ENCODE results near the gene PIK3IP1.
"Not testable (repeated sequence)": the region's sequence is repeated elsewhere in the genome, so short reads cannot be mapped to it uniquely, and the experiment has no call there.

The PIK3IP1 gene, protein sequence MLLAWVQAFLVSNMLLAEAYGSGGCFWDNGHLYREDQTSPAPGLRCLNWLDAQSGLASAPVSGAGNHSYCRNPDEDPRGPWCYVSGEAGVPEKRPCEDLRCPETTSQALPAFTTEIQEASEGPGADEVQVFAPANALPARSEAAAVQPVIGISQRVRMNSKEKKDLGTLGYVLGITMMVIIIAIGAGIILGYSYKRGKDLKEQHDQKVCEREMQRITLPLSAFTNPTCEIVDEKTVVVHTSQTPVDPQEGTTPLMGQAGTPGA

DNA sequence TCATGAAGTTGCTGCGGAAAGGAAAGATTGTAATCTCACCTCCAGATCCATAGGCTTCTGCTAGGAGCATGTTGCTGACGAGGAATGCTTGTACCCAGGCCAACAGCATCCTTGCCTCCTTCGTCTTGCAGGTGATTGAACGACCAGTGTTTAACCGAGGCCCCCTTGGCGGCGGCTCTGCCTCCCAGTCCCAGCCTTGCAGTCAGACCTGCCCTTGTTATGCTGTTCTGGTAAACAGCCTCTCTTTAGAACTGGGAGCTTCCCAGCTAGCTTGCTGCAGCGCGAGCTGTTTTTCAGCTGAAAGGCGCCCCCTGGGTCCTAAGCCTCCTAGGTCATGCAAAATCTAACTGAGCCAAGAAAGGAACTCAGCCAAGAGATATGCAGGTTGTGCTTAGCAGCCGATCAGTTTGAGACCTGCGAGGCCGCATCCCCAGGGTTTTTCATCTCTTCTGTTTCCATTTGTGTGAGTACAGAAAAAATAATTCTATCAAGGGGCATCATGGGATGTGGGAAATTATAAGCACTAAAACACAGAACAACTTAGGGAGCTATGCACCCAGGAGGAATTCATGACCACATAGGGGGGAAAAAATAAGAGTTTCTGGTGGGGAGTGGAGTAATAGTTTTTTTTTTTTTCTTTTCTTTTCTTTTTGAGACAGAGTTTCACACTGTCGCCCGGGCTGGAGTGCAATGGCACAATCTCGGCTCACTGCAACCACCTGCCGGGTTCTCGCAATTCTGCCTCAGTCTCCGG is at the start of gene PIK3IP1:
Gene PIK3IP1, minus strand, starts transcription at position 253 of the 754 bp plus-strand sequence. Its CDS starts 144 bp downstream, at position 109.
- peak; percentile 72 for DNase-seq

DNA sequence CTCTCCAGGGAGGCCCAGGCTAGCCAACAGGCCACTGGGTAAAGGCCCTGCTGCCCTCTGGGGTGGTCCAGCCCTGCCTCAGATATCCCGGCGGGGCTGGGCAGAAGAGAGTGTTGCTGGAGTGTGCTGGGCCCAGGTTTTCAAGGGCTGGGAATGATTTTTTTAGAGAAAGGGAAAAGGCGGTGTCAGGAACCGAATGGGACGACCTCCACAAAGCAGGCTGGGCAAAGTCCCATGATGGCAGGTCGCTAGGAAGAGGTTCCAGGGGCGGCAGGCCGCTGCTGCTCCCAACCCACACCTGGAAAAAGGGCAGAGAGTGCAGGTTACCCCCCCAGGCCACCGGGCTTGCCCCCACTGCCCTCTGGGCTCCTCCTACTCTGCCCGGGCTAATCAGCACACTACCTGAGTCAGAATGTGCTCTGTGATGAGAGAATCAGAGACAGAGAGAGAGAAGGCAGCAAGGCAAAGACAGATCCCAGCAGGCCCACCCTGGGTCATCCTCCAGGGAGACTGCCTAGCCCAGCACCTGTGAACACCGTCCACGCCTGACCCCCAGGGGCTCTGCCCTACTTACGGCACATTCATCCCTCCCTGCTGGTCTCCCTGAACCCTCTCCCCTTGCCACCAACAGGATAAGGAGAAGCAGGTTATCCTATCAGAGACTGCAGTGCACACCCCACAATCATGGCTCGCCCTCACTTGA is 49.2 kb upstream of the PIK3IP1 start:
- no peak for DNase-seq

DNA sequence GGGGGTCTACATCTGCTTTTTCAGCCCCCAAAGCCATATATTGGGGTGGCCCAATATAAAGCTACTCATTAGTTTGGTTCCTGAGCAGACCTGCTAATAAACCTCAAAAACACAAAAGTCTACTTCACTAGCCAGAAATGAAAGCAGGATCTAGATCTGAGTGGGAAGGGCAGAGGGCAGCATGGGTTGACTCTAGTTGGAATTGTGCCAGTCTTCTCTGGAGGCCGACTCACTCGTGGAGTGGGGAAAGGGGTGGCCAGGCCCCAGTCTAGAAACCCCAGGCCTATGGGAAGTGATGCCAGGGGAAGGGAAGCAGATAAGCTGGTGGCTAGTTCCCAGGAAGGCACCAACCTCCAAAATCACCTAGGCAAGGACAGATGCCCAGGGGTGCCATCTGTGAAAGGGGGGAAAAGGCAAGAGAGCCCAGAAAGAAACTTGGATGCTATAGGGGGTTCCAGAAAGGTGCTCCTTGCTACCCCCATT is 48.5 kb upstream of the PIK3IP1 start:
- DNase-seq = no peak

DNA sequence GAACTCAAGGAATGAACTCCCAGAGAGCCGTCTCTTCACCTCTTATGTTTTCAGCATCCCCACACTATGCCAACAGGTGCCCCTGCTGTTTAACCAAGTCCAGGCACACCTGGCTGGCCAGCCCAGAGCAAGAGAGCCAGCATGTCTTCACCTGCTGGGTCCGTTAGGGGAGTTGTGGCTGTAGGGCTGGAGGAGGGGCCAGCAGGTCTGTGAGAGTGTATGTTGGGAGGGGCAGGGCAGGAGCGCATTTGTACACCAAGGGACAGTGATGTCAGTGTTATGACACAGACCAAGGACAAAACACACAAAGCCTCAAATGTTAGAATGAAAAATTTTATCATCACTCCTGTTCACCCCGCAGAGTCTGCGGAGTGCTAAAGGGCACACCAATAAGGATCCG is 48.1 kb upstream of the PIK3IP1 start:
- no peak for DNase-seq

DNA sequence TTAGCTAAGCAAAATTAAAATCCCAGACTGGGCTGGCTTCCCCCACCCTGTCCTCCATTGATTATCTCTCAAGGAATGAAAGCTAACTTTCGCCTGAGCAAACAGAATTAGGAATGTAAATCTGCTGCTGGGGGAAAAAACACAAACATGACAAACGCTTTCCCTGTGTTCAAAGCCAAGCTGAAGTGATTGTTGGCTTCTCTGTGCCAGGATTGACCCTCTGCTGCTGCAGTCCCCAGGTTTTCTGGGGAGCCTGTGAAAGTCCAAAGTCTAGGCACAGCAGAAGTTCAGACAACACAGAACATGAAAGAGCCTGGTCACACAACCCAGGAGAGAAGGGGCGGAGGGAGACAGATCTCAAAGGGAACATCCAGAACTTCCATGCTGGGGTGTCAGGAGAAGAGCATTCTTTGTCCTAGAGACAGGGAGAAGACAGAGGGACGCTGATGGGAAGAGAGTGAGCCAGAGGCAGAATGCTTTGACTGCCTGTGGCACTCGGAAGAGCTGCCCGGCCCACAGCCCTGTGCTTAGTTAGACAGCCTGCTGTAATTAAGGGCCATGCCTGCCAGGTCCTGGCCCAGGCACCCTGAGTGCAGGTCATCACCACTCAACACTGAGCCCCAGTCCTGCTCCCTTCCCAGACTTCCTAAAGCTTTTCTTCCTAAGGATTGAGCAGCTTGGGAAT is 47.0 kb upstream of the PIK3IP1 start:
- no peak for DNase-seq

DNA sequence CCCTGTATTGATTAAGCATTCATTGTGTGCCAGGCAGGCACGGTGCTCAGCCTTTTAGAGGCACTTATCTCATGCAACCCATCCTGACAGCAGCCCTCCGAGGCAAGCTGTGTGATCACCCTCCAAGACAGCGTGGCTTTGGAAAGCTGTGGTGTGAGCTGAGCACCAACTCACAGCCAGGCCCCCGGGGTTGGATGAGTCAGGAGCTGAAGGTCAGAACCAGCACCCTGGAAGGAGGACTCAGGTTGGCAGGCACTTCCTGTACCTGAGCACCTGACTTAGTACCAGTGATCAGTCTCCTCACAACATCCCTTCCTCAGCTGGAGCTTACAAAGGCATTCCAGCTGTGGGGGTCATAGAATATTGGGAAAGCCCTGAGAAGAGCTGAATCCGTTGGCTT is 44.9 kb upstream of the PIK3IP1 start:
- no peak for DNase-seq

DNA sequence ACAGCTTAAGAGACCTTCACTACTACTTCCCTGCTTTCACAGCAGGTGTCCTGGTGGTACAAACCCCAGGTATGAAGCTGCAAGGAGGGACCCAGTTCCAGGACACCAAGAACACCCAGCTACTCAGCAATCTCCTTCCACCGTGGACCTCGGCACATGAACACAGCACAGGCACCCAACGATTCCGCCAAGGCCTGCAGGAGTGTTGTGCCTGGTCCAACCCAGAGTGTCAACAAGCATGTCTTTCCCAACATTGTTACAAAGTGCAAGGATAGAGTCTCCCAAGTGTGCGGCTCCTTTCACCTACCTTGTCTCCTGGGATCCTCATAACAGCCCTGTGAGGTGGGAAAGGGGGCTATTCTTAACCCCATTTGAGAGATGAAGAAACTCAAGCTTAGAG is 42.0 kb upstream of the PIK3IP1 start:
- no peak for DNase-seq

DNA sequence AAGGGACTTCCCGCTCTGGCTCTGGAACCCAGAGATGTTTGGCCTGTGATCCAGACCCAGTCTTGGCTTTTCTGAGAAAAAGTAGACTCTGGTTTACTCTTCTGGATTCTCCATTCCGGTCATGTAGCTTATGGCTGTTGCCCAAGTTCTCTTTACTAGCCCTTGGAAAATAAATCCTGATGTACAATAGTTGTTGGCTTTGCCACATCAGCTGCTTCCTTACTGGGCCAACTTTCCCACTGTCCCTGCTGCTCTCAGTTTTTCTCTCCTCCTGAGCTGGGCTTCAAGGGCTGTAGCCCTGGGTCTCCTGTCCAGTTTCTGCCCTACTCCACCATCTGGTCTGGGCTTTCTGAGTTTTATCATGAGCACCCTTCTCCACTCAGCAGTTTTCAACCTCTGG is 41.4 kb upstream of the PIK3IP1 start:
- no peak for DNase-seq

DNA sequence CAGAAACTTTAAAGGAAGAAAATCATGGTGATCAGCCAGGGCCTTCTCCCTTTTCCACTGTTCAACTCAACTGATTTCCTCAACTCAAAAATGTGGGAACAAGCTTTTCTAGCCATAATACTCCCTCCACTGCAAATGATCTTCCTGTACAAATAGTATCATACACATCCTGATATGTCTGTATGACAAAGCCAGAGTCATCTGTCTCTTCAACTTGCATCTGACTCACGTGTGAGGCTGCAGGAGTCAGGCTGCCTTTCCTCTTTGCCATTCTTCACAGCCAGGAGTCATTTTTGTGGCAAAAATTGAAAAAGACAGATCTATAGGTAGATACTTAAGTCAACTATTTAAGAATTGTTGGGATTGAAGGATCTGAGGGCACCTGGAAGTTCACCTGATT is 40.6 kb upstream of the PIK3IP1 start:
- DNase-seq = no peak

DNA sequence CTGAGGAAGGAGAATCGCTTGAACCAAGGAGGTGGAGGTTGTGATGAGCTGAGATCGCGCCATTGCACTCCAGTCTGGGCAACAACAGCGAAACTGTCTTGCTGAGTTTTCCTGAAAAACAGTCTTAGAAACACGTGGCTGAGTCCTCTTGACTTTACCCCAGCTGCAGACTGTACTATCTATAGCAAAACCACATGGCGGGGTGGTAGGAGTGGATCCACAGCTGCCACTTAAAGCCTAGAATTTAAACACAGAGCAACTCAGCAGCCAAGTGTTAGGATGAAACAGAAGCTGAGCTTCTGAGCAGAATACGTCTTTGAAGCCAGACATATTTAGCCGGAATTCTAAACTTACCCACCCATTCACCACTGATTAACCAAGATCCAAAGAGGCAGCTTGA is 39.7 kb upstream of the PIK3IP1 start:
- no peak for DNase-seq

DNA sequence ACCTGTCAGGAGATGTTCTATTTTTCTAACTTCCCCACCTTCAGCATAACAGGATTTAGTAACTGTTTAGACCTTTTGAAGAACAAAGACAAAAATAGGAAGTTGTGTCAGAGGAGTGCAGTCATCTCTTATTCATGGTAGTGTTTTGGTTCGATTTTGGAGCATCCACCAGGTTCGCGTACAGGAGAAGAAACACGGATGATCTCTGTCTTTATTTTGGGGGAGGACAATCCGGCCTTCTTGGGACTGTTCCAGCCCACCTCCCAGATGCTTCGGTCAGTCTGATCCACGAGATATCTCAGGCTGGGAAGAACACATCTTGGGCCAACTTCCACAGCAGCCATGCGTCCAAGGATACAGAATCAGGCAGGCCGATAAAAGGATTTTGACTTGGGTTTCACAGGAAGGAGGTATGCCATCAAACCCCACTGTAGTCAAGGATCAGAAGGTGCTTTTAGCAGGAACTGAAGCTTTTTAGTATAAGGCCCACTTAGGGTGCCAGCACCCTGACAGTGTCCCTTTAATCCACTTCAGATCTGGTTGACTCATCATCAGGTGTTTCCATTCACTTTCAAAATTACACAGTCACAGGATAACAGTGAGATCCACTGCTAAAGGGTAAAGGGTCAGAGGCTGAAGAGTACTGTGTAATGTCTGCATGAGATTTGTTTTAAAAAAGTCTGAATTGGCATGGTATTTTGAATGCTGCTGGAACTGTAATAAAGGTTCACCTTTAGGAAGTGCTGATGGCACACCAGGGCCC is 37.3 kb upstream of the PIK3IP1 start:
- DNase-seq = no peak

DNA sequence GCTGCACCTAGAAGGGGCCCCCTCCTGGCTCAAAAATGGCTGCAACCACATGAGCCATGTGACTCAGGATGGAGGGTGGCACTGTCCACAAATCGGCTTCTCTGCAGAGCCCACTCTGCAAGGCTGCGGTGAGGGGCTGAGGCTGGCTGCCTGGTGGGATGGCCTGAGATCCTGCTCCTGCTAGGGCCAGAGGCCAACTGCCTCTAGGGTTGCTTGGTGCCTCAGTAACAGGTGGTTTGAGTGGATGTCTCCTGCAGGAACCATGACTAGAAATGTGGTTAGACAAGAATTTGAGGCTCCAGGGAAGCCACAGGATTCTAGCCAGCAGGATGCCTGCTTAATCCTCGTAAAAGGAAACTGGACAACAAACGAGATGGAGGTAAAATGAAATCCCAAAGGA is 36.7 kb upstream of the PIK3IP1 start:
- no peak for DNase-seq

DNA sequence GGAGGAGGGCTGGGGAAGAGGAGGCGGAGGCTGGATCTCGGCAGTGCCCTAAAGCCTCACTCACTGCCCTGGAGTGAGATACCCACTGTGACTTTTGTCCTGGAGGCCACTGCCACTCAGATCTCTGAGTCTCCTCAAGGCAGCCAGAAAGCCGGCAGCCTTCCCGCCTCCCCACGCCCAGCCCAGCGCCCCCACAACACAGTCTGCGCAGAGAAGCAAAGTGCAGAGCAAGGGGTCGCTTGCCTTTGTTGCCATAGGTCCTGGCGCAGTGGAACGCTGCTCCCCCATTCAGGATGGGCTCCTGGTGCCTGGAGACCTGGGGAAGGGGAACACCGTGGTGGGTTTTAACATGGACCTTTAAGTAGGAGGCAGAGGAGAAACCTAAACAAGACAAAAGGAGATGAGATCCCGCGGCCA is 36.3 kb upstream of the PIK3IP1 start:
- DNase-seq = no peak

DNA sequence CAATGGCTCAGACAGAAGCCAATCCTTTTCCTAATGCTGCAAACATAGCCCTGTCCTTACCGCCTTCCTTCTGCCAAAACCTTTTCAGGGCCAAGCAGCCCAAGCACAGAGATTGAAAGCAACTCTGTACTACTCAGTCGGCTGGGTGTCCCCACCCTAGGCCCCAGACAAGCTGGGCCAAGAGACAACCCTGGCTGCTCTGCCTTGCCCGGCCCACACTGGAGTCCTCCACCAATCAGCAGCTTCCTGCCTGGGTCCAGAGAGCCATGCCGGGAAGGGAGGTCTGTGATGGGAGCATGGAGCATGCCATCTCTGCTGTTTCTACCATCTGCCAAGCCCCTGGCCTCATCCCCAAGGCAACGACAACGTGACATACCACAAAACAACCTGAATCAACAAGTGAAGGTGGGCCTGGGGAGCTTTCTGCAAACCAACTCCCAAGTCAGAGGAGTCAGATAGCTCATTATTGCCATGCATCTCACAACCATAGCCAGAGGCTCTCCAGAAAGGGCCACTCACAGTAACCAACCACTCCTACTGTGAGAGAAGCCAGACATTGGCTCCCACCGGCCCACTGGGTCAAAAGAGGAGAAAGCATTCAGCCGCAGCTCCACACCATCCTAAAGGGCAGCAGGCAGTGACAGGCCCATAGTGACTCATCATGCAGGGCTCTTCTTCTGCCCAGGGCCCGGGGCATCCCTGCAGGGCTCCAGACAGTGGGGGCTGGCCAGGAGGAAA is 35.7 kb upstream of the PIK3IP1 start:
- DNase-seq = no peak

DNA sequence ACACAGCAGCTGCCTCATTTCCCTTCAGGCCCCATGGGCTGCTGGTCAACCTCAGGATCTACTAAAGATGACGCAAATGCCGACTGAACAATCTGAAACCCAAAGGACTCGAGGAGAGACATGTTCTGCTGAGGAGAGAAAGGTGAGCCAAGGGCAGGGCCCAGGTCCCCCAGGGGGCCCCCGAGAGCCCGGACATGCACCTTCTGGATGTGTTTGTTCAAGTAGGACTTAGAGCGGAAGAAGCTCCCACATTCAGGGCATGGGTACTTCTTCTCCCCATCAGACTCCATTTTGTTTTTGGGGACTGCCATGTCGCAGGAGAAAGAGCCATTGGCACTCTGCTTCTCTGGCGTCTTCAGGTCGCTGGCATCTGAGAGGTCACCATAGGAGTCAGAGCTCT is 34.6 kb upstream of the PIK3IP1 start:
- no peak for DNase-seq

DNA sequence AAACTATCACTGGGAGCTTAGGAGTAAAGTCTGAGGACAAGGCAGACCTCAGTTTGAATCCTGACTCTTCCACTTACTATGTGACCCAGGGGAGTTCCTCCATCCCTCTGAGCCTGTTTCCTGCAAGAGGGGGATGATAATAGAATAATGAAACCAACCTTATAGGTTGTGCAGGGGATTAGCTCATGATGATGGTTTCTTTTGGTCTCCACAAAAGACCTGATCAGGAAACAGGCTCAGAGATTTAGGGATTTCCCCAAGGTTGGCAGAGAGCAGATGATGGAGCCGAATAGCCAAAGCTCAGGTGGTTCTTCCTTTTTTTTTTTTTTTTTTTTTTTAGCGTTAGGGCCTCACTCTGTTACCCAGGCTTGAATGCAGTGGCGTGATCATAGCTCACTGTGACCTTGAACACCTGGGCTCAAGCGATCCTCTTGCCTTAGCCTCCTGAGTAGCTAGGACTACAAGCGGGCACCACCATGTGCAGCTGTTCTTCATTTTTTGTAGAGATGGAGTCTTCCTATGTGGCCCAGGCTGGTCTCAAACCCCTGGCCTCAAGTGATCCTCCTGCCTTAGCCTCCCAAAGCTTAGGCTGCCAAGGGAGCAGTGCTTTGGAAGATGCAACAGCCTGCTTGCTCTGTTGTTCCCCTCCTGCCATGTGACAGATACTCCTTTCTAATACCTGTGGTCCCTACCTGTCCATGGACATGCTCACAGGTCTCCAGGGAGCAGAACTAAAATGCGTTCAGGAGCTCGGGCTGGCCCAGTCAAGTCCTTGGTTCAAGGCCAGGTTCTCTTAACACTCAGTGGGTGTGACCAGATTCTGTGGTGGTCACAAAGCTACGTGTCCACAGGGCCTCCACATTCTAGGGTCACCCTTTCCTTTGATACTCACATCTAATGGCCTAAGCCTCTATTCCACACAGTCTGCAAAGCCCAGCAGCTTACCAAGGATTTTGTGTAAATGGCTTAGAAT is 31.6 kb upstream of the PIK3IP1 start:
- no peak for DNase-seq

DNA sequence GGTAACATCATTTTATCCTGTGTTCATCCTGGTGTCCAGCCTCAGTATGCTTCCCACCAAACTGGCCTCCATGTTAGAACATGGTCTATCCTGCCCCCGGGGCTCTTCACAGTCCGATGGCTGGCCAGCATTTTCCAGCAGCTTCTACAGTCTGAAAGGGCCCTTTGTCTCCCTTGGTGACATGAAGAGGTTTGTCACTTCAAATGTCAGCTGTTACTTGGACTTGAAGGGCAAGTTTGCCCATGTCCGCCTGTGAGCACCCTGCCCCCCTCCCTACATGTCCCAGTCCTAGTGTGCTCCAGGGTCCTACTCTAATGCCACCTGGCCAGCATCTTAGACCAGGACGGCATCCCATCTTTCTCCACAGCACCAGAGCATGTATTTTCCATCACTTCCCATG is 29.1 kb upstream of the PIK3IP1 start:
- no peak for DNase-seq

DNA sequence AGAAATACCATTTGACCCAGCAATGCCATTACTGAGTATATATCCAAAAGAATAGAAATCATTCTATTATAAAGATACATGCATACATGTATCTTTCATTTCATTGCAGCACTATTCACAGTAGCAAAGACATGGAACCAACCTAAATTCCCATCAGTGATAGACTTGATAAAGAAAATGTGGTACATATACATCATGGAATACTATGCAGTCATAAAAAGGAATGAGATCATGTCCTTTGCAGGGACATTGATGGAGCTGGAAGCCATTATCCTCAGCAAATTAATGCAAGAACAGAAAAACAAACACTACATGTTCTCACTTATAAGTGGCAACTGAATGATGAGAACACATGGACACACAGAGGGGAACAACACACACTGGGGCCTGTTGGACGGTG is 21.9 kb upstream of the PIK3IP1 start:
- DNase-seq = not testable (repeated sequence)

DNA sequence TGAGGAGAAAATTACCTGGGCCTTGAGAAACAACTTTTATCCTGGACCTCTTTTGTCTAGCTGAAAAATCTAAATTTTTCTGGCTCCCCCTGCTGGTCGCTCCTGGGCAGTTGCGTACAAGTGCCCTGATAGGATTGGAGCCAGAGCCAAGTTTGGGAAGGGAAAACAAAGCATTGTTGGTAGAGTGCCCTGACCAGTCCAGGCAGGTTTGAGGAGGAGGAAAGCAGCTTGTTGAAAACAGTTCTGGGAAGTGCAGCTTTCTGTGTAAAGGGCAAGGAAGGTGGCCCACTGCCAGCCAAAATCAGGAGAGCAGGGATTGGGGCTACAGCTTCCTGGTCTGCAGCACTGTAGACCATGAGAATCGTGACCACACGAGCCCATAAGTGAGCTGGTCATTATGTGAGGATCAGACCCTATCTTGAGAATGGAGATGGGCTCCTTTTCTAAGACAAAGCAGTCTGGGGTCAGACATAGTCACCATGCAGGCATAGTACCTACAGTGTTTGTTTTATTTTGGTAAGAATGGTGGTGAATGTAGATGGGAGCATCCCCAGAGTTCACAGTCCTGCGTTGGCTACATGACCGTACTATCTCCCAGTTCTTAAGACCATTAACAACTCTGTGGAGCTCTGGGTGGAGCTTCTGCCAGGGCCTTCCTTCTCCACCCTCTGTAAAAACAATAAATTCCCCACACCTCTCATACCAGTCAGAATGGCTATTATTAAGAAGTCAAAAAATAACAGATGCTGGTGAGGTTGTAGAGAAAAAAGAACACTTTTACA is 21.3 kb upstream of the PIK3IP1 start:
- DNase-seq = no peak

DNA sequence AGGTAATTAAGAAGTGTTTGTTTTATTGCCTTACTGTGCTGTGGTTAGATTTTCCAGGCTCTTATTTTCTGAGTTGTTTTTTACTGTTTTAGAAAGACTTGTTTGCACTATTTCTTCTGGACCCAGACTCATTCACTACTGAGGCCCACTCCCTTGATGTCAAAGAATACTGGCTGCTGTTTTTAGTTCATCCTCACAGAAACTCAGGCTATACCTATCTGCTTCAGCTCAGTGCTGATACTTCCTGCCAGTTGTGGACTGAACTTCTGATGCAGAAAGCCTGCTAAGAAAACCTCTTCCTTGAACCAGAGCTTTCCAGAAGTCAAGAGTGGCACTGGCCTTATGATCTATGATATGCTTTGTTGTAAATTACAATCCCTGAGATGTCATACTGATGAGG is 15.9 kb upstream of the PIK3IP1 start:
- no peak for DNase-seq
